Measurements from ENCODE around the gene IRF2BP1. TPM values are rescaled to one million over a fixed set of nuclear protein-coding genes. Genes with fewer than 3 reads are reported as not detected.

The IRF2BP1 gene
- total and polyA plus RNA-seq, 2 of the 13 experiments (the other 11 are each of a cell fraction or from before 2014, with no cell fraction given), result 4.3 to 14.3 TPM

DNA sequence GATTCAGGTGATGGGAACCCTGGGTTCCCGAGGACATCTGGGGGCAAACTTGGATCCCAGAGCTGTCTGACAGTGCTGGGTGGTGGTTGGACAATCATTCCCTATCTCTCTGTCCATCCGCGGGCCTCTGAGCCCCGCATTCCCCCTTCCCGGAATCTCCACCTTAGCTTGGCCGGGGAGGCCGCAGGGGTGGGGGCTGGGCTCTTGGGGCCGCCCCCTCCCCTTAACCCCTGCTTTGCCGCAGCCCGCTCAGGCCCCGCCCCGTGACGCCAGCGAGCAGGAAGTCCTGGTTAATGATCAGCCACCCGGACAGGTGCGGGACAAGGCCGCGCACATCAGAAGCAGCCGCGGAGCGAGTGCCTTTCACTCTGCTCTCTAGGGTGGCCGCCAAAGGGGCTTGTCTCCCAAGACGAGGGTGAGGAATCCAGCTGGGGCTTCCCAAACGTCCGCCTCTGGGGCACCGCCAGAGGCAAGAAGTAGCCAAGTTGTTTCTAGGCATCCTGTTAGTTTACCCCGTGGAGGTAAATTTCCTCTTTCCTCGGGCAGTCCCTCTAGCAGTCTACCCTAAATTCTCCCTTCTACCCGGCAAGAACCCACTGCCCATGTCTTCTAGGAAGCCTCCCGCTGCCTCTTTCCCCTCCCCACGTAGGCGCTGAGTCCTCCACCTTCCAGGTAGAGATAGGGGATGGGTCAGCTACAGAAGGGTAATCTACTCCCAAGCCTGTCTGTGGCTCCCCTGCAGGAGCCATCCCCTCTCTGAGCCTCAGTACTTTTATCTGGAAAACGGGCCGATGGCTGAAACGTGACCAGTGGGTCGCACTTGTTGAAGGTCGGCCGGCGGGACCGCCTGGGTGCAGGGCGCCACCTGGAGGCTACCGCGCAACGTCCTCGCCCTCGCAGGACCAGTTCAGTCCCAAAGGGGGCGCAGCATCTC is 3.0 kb downstream of the IRF2BP1 start (continued):
- peak; percentile 19; the same call in 1 of the 2 replicates for TF ChIP-seq ZBTB10 (CRISPR knock-in tag; IDR thresholded peaks at IDR 0.05; ENCODE audit: borderline replicate concordance)
- TF ChIP-seq, protein P1, sequence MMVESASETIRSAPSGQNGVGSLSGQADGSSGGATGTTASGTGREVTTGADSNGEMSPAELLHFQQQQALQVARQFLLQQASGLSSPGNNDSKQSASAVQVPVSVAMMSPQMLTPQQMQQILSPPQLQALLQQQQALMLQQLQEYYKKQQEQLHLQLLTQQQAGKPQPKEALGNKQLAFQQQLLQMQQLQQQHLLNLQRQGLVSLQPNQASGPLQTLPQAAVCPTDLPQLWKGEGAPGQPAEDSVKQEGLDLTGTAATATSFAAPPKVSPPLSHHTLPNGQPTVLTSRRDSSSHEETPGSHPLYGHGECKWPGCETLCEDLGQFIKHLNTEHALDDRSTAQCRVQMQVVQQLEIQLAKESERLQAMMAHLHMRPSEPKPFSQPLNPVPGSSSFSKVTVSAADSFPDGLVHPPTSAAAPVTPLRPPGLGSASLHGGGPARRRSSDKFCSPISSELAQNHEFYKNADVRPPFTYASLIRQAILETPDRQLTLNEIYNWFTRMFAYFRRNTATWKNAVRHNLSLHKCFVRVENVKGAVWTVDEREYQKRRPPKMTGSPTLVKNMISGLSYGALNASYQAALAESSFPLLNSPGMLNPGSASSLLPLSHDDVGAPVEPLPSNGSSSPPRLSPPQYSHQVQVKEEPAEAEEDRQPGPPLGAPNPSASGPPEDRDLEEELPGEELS (CRISPR knock-in tag; IDR thresholded peaks at IDR 0.05), result peak; percentile 85
- TF ChIP-seq SMARCE1 (IDR thresholded peaks at IDR 0.05; ENCODE audit: borderline replicate concordance), result no peak
- TF ChIP-seq RBM22 (optimal IDR thresholded peaks at IDR 0.05; ENCODE audit: low read length), result peak; percentile 91
- TF ChIP-seq KMT2B (CRISPR knock-in tag; IDR thresholded peaks at IDR 0.05), result no peak; the same call in 1 of the 2 replicates
- TF ChIP-seq TCF7L2 (IDR thresholded peaks at IDR 0.05; ENCODE audit: low read depth, low read length), result no peak; the same call in 1 of the 2 replicates
- peak; percentile 81; the same call in 1 of the 2 replicates for TF ChIP-seq ZNF256 (CRISPR knock-in tag; conservative IDR thresholded peaks at IDR 0.05)
- no peak; the same call in 1 of the 2 replicates for TF ChIP-seq ZNF317 (CRISPR knock-in tag; IDR thresholded peaks at IDR 0.05)
- peak; percentile 48; the same call in 1 of the 2 replicates for TF ChIP-seq AHDC1 (CRISPR knock-in tag; IDR thresholded peaks at IDR 0.05; ENCODE audit: borderline replicate concordance)
- TF ChIP-seq NFAT5 (CRISPR knock-in tag; IDR thresholded peaks at IDR 0.05), result peak; percentile 47; the same call in 1 of the 2 replicates
- no peak for TF ChIP-seq ZNF34 (CRISPR knock-in tag; IDR thresholded peaks at IDR 0.05; ENCODE audit: borderline replicate concordance)
- TF ChIP-seq CEBPG (CRISPR knock-in tag; IDR thresholded peaks at IDR 0.05), result peak; percentile 34

Measured in HepG2 (cell line).